K562 (cell line): ENCODE data around the gene NEMF. TPM values are rescaled to one million over a fixed set of nuclear protein-coding genes. Genes with fewer than 3 reads are reported as not detected.

ENCODE experiments used
- ARID1B ChIP-seq: fragments of 450-650 bp; IDR thresholded peaks from 2 replicates; pipeline ENCODE4 v1.6.1; 2016; ENCODE audit warnings: antibody characterized with exemption, mild to moderate bottlenecking, inconsistent platforms
- CREB1 ChIP-seq, 2 experiments: sonication (generic) in 1 of 2; formaldehyde crosslinking in 1 of 2; IDR thresholded peaks; 2 replicates each; pipeline versions ENCODE4 v1.6.1 to v1.8.0; 2012 to 2022; ENCODE audit warnings: inconsistent platforms in 1 of 2, mild to moderate bottlenecking in 1 of 2, missing genetic modification reagents in 1 of 2, moderate library complexity in 1 of 2
- EP300 ChIP-seq: IDR thresholded peaks from 2 replicates; pipeline ENCODE4 v1.6.1; 2012; ENCODE audit warnings: low read length, improper control_type of control experiment
- FOXA3 ChIP-seq, 2 experiments: fragments of 450-650 bp in 1 of 2; sonication (generic) in 1 of 2; formaldehyde crosslinking; IDR thresholded peaks in 1 of 2; conservative IDR thresholded peaks in 1 of 2; 2 replicates each; pipeline versions ENCODE4 v1.4.0 to v1.8.0; 2020 to 2022; ENCODE audit warnings: mild to moderate bottlenecking in 2 of 2, missing genetic modification reagents in 1 of 2
- FOXM1 ChIP-seq, 2 experiments: fragments of 450-650 bp in 1 of 2; sonication (generic) in 1 of 2; formaldehyde crosslinking in 1 of 2; IDR thresholded peaks; 2 replicates each; pipeline versions ENCODE4 v1.6.1 to v1.9.0; 2017 to 2022; ENCODE audit warnings: low read depth in 2 of 2, mild to moderate bottlenecking in 2 of 2, missing genetic modification reagents in 1 of 2, moderate library complexity in 1 of 2
- HLTF ChIP-seq: fragments of 450-650 bp; IDR thresholded peaks from 2 replicates; pipeline ENCODE4 v1.6.1; 2016
- JUN ChIP-seq, 2 experiments: sonication (generic) in 1 of 2; formaldehyde crosslinking in 1 of 2; IDR thresholded peaks; 2 replicates each; pipeline versions ENCODE4 v1.6.1 to v1.8.0; 2012 to 2022; ENCODE audit warnings: borderline replicate concordance in 2 of 2, mild to moderate bottlenecking in 2 of 2, improper control_type of control experiment in 1 of 2, low read depth in 1 of 2, low read length in 1 of 2, missing genetic modification reagents in 1 of 2
- MEF2A ChIP-seq: IDR thresholded peaks from 2 replicates; pipeline ENCODE4 v1.6.1; 2011; ENCODE audit warnings: low read depth, mild to moderate bottlenecking, low read length, moderate library complexity; ENCODE audit not compliant: control insufficient read depth
- PKNOX1 ChIP-seq: fragments of 450-650 bp; IDR thresholded peaks from 2 replicates; pipeline ENCODE4 v1.6.1; 2016
- POLR2G ChIP-seq: fragments of 200-400 bp; formaldehyde crosslinking; IDR thresholded peaks from 2 replicates; pipeline ENCODE4 v1.6.1; 2017; ENCODE audit warnings: low read depth, mild to moderate bottlenecking, antibody characterized with exemption, low read length, moderate library complexity
- ZKSCAN8 ChIP-seq: fragments of 200-800 bp; sonication (Bioruptor generic); IDR thresholded peaks from 2 replicates; pipeline ENCODE4 v1.6.1; 2016; ENCODE audit warnings: missing genetic modification characterization, missing compliant biosample characterization
- ZNF311 ChIP-seq: fragments of 250-450 bp; sonication (Bioruptor Pico); IDR thresholded peaks from 2 replicates; pipeline ENCODE4 v1.4.0; 2020; ENCODE audit warnings: mild to moderate bottlenecking, moderate library complexity
- ZNF354B ChIP-seq: fragments of 250-450 bp; sonication (Bioruptor Pico); IDR thresholded peaks from 2 replicates; pipeline ENCODE4 v1.4.0; 2020
- ZNF77 ChIP-seq: fragments of 250-450 bp; sonication (Bioruptor Pico); IDR thresholded peaks from 2 replicates; pipeline ENCODE4 v1.5.0; 2020
- polyA plus RNA-seq, 8 experiments: library from polyadenylated mRNA; depleted of rRNA in 4 of 8; stranded (reverse) in 5 of 8; unstranded in 3 of 8; fragments of >200 nt; fragmentation: Nextera tagmentation in 2 of 8; fragmentation: Illumina TruSeq in 1 of 8; extraction: Ambion mirVana in 2 of 8; extraction: Trizol in 1 of 8; gene quantifications; 2 replicates each; pipeline versions ENCODE4 v1.2.1 to v1.2.3, GENCODE V29; 2011 to 2014; ENCODE audit warnings: inconsistent platforms in 1 of 8, missing spikeins in 1 of 8
- total RNA-seq, 7 experiments: library from RNA; depleted of rRNA in 6 of 7; stranded (reverse); fragments of >200 nt in 6 of 7; fragmentation: Illumina TruSeq in 2 of 7; extraction: Trizol in 2 of 7; gene quantifications; 2 replicates each; pipeline versions ENCODE4 v1.2.1 to v1.2.3, GENCODE V29; 2011 to 2021; ENCODE audit warnings: low replicate concordance in 1 of 7
- TF ChIP-seq, protein P1 (sequence below): sonication (generic); formaldehyde crosslinking; IDR thresholded peaks from 2 replicates; pipeline ENCODE4 v1.8.1; 2023; ENCODE audit warnings: missing genetic modification reagents, mild to moderate bottlenecking, borderline replicate concordance
- TF ChIP-seq, protein P2 (sequence below): fragments of 450-650 bp; formaldehyde crosslinking; IDR thresholded peaks from 2 replicates; pipeline ENCODE4 v1.4.0; 2020; ENCODE audit warnings: mild to moderate bottlenecking, moderate library complexity
- TF ChIP-seq, protein P3 (sequence below): fragments of 450-650 bp; IDR thresholded peaks from 2 replicates; pipeline ENCODE4 v1.6.1; 2018; ENCODE audit not compliant: partially characterized antibody

NEMF gene
- total and polyA plus RNA-seq, 9 of the 15 experiments (the other 6 are each of a cell fraction or from before 2014, with no cell fraction given) = 38.8 to 94.4 (median 61.0) TPM

DNA sequence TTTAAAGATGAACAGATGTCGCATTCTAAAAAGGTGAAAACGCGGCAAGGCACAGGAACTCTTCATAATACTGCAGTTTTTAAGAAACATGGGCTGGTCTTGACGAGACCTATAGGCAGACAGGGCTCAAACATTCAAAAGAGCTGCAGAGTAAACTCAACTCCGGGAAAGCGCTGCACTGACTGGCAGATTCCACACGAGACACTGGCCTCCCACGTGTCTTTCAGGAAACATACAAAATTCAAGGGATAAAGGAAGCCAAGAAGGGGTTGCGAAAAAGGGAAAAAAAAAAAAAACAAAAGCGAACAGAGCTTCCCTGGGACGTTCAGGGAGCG lies 39.7 kb upstream of the NEMF start (continued):
- TF ChIP-seq, protein P1, sequence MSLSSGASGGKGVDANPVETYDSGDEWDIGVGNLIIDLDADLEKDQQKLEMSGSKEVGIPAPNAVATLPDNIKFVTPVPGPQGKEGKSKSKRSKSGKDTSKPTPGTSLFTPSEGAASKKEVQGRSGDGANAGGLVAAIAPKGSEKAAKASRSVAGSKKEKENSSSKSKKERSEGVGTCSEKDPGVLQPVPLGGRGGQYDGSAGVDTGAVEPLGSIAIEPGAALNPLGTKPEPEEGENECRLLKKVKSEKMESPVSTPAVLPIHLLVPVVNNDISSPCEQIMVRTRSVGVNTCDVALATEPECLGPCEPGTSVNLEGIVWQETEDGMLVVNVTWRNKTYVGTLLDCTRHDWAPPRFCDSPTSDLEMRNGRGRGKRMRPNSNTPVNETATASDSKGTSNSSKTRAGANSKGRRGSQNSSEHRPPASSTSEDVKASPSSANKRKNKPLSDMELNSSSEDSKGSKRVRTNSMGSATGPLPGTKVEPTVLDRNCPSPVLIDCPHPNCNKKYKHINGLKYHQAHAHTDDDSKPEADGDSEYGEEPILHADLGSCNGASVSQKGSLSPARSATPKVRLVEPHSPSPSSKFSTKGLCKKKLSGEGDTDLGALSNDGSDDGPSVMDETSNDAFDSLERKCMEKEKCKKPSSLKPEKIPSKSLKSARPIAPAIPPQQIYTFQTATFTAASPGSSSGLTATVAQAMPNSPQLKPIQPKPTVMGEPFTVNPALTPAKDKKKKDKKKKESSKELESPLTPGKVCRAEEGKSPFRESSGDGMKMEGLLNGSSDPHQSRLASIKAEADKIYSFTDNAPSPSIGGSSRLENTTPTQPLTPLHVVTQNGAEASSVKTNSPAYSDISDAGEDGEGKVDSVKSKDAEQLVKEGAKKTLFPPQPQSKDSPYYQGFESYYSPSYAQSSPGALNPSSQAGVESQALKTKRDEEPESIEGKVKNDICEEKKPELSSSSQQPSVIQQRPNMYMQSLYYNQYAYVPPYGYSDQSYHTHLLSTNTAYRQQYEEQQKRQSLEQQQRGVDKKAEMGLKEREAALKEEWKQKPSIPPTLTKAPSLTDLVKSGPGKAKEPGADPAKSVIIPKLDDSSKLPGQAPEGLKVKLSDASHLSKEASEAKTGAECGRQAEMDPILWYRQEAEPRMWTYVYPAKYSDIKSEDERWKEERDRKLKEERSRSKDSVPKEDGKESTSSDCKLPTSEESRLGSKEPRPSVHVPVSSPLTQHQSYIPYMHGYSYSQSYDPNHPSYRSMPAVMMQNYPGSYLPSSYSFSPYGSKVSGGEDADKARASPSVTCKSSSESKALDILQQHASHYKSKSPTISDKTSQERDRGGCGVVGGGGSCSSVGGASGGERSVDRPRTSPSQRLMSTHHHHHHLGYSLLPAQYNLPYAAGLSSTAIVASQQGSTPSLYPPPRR = no peak
- TF ChIP-seq ARID1B = no peak
- peak; percentile 59; the same call in 1 of the 2 replicates for TF ChIP-seq EP300
- TF ChIP-seq MEF2A = no peak
- TF ChIP-seq, protein P2, sequence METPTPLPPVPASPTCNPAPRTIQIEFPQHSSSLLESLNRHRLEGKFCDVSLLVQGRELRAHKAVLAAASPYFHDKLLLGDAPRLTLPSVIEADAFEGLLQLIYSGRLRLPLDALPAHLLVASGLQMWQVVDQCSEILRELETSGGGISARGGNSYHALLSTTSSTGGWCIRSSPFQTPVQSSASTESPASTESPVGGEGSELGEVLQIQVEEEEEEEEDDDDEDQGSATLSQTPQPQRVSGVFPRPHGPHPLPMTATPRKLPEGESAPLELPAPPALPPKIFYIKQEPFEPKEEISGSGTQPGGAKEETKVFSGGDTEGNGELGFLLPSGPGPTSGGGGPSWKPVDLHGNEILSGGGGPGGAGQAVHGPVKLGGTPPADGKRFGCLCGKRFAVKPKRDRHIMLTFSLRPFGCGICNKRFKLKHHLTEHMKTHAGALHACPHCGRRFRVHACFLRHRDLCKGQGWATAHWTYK (CRISPR knock-in tag) = no peak
- no peak for TF ChIP-seq JUN (IDR thresholded peaks at IDR 0.05; ENCODE audit: borderline replicate concordance, low read depth, low read length)
- no peak for TF ChIP-seq JUN (CRISPR knock-in tag; IDR thresholded peaks at IDR 0.05; ENCODE audit: borderline replicate concordance)
- TF ChIP-seq FOXM1 (IDR thresholded peaks at IDR 0.05; ENCODE audit: low read depth) = peak; percentile 87
- no peak for TF ChIP-seq FOXM1 (CRISPR knock-in tag; IDR thresholded peaks at IDR 0.05; ENCODE audit: low read depth)
- no peak for TF ChIP-seq ZNF77 (CRISPR knock-in tag)
- TF ChIP-seq ZNF354B = no peak
- TF ChIP-seq FOXA3 (CRISPR knock-in tag; conservative IDR thresholded peaks at IDR 0.05 in 1 of 2, IDR thresholded peaks at IDR 0.05 in 1 of 2) = no peak
- TF ChIP-seq ZNF311 (CRISPR knock-in tag) = no peak
- peak; percentile 35; the same call in 1 of the 2 replicates for TF ChIP-seq HLTF
- TF ChIP-seq CREB1 (IDR thresholded peaks at IDR 0.05) = no peak
- no peak for TF ChIP-seq CREB1 (CRISPR knock-in tag; IDR thresholded peaks at IDR 0.05)
- TF ChIP-seq ZKSCAN8 (CRISPR knock-in tag) = no peak
- TF ChIP-seq, protein P3, sequence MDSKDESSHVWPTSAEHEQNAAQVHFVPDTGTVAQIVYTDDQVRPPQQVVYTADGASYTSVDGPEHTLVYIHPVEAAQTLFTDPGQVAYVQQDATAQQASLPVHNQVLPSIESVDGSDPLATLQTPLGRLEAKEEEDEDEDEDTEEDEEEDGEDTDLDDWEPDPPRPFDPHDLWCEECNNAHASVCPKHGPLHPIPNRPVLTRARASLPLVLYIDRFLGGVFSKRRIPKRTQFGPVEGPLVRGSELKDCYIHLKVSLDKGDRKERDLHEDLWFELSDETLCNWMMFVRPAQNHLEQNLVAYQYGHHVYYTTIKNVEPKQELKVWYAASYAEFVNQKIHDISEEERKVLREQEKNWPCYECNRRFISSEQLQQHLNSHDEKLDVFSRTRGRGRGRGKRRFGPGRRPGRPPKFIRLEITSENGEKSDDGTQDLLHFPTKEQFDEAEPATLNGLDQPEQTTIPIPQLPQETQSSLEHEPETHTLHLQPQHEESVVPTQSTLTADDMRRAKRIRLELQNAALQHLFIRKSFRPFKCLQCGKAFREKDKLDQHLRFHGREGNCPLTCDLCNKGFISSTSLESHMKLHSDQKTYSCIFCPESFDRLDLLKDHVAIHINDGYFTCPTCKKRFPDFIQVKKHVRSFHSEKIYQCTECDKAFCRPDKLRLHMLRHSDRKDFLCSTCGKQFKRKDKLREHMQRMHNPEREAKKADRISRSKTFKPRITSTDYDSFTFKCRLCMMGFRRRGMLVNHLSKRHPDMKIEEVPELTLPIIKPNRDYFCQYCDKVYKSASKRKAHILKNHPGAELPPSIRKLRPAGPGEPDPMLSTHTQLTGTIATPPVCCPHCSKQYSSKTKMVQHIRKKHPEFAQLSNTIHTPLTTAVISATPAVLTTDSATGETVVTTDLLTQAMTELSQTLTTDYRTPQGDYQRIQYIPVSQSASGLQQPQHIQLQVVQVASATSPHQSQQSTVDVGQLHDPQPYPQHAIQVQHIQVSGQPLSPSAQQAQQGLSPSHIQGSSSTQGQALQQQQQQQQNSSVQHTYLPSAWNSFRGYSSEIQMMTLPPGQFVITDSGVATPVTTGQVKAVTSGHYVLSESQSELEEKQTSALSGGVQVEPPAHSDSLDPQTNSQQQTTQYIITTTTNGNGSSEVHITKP = peak; percentile 13
- TF ChIP-seq PKNOX1 = peak; percentile 59
- no peak for TF ChIP-seq POLR2G
